ENCODE data around the gene DTNBP1. TPM values are rescaled to one million over a fixed set of nuclear protein-coding genes. Genes with fewer than 3 reads are reported as not detected.

The DTNBP1 gene
- total and polyA plus RNA-seq, 5 donors from 2014 or later = 22.4 to 43.1 (median 33.7) TPM

GRCh38 chr6:15582499-15582898, 80.3 kb downstream of the DTNBP1 start:
- Mint-ChIP-seq H3K27me3 (no peaks in the 10 kb centered on the region), H3K27ac (no peak overlapping the region), H3K9me3 (peaks cover 0 to 2% (median 0%) of the 10 kb centered on the region in 7 donors), H3K4me3 (no peak overlapping the region), H3K4me1 (peaks cover 4 to 24% (median 14%) of the 10 kb centered on the region in 4 donors), H3K36me3 (peaks cover 20% of the 10 kb centered on the region)
- ATAC-seq (ENCODE audit: low read depth in 2 of 2) = no peak
- Histone ChIP-seq H3K27me3 (ENCODE audit: control insufficient read depth, insufficient read depth, low read length) (no peaks in the 10 kb centered on the region), H3K27ac (ENCODE audit: insufficient read depth, low read length, poor library complexity, severe bottlenecking) (no peak overlapping the region), H3K9me3 (ENCODE audit: control insufficient read depth in 2 of 2, low read length in 2 of 2) (no peaks in the 10 kb centered on the region), H3K4me3 (ENCODE audit: low read depth, low read length) (no peak overlapping the region), H3K36me3 (ENCODE audit: control insufficient read depth, insufficient read depth, low read length) (no peaks in the 10 kb centered on the region), H3K4me1 (ENCODE audit: control insufficient read depth, insufficient read depth, low read length, poor library complexity, severe bottlenecking) (no peaks in the 10 kb centered on the region)
- DNase-seq = no peak

GRCh38 chr6:15581751-15582150, 81.1 kb downstream of the DTNBP1 start:
- Histone ChIP-seq H3K4me1 (ENCODE audit: control insufficient read depth, insufficient read depth, low read length, poor library complexity, severe bottlenecking) (no peaks in the 10 kb centered on the region), H3K27ac (ENCODE audit: insufficient read depth, low read length, poor library complexity, severe bottlenecking) (no peak overlapping the region), H3K9me3 (ENCODE audit: control insufficient read depth in 2 of 2, low read length in 2 of 2) (no peaks in the 10 kb centered on the region), H3K36me3 (ENCODE audit: control insufficient read depth, insufficient read depth, low read length) (no peaks in the 10 kb centered on the region), H3K4me3 (ENCODE audit: low read depth, low read length) (no peak overlapping the region), H3K27me3 (ENCODE audit: control insufficient read depth, insufficient read depth, low read length) (no peaks in the 10 kb centered on the region)
- H3K9me3 Mint-ChIP-seq = peaks cover 0 to 2% (median 0%) of the 10 kb centered on the region in 7 donors
- peaks cover 4 to 25% (median 13%) of the 10 kb centered on the region in 4 donors for H3K4me1 Mint-ChIP-seq
- no peak overlapping the region for H3K27ac Mint-ChIP-seq
- DNase-seq = no peak
- peaks cover 26% of the 10 kb centered on the region for H3K36me3 Mint-ChIP-seq
- no peak overlapping the region for H3K4me3 Mint-ChIP-seq
- H3K27me3 Mint-ChIP-seq = no peaks in the 10 kb centered on the region
- ATAC-seq (ENCODE audit: low read depth in 2 of 2) = no peak

GRCh38 chr6:15580326-15580725, 82.5 kb downstream of the DTNBP1 start:
- Mint-ChIP-seq H3K9me3 (peaks cover 0 to 2% (median 0%) of the 10 kb centered on the region in 7 donors), H3K4me3 (no peak overlapping the region), H3K27me3 (no peaks in the 10 kb centered on the region), H3K36me3 (peaks cover 27% of the 10 kb centered on the region), H3K4me1 (peaks cover 7 to 18% (median 11%) of the 10 kb centered on the region in 4 donors), H3K27ac (no peak overlapping the region)
- no peaks in the 10 kb centered on the region for H3K36me3 ChIP-seq (ENCODE audit: control insufficient read depth, insufficient read depth, low read length)
- no peaks in the 10 kb centered on the region for H3K9me3 ChIP-seq (ENCODE audit: control insufficient read depth in 2 of 2, low read length in 2 of 2)
- H3K27me3 ChIP-seq (ENCODE audit: control insufficient read depth, insufficient read depth, low read length) = no peaks in the 10 kb centered on the region
- no peak overlapping the region for H3K4me3 ChIP-seq (ENCODE audit: low read depth, low read length)
- no peak for ATAC-seq (ENCODE audit: low read depth in 2 of 2)
- no peak overlapping the region for H3K27ac ChIP-seq (ENCODE audit: insufficient read depth, low read length, poor library complexity, severe bottlenecking)
- no peaks in the 10 kb centered on the region for H3K4me1 ChIP-seq (ENCODE audit: control insufficient read depth, insufficient read depth, low read length, poor library complexity, severe bottlenecking)
- DNase-seq = no peak

GRCh38 chr6:15578716-15579391, 84.0 kb downstream of the DTNBP1 start:
- no peak for DNase-seq

GRCh38 chr6:15577550-15578171, 85.2 kb downstream of the DTNBP1 start:
- H3K27ac Mint-ChIP-seq = peak overlapping the region; percentile 38 to 55 (median 44)
- H3K27me3 Mint-ChIP-seq = no peaks in the 10 kb centered on the region
- Histone ChIP-seq H3K27me3 (ENCODE audit: control insufficient read depth, insufficient read depth, low read length) (no peaks in the 10 kb centered on the region), H3K9me3 (ENCODE audit: control insufficient read depth in 2 of 2, low read length in 2 of 2) (no peaks in the 10 kb centered on the region), H3K4me1 (ENCODE audit: control insufficient read depth, insufficient read depth, low read length, poor library complexity, severe bottlenecking) (no peaks in the 10 kb centered on the region), H3K36me3 (ENCODE audit: control insufficient read depth, insufficient read depth, low read length) (no peaks in the 10 kb centered on the region), H3K27ac (ENCODE audit: insufficient read depth, low read length, poor library complexity, severe bottlenecking) (no peak overlapping the region), H3K4me3 (ENCODE audit: low read depth, low read length) (no peak overlapping the region)
- H3K4me1 Mint-ChIP-seq = peaks cover 7 to 21% (median 14%) of the 10 kb centered on the region in 4 donors
- DNase-seq = no peak
- H3K36me3 Mint-ChIP-seq = peaks cover 31% of the 10 kb centered on the region
- no peak for ATAC-seq (ENCODE audit: low read depth in 2 of 2)
- no peak overlapping the region for H3K4me3 Mint-ChIP-seq
- H3K9me3 Mint-ChIP-seq = peaks cover 0 to 2% (median 0%) of the 10 kb centered on the region in 7 donors

More at GRCh38 chr6:15578716-15579391, 84.0 kb downstream of the DTNBP1 start:
- H3K4me3 ChIP-seq (ENCODE audit: low read depth, low read length) = no peak overlapping the region
- Mint-ChIP-seq H3K27me3 (no peaks in the 10 kb centered on the region), H3K9me3 (peaks cover 0 to 2% (median 0%) of the 10 kb centered on the region in 7 donors), H3K36me3 (peaks cover 31% of the 10 kb centered on the region), H3K4me3 (no peak overlapping the region), H3K27ac (no peak overlapping the region), H3K4me1 (peaks cover 7 to 20% (median 14%) of the 10 kb centered on the region in 4 donors)
- H3K27ac ChIP-seq (ENCODE audit: insufficient read depth, low read length, poor library complexity, severe bottlenecking) = no peak overlapping the region
- H3K9me3 ChIP-seq (ENCODE audit: control insufficient read depth in 2 of 2, low read length in 2 of 2) = no peaks in the 10 kb centered on the region
- H3K27me3 ChIP-seq (ENCODE audit: control insufficient read depth, insufficient read depth, low read length) = no peaks in the 10 kb centered on the region
- no peak for ATAC-seq (ENCODE audit: low read depth in 2 of 2)
- H3K36me3 ChIP-seq (ENCODE audit: control insufficient read depth, insufficient read depth, low read length) = no peaks in the 10 kb centered on the region
- H3K4me1 ChIP-seq (ENCODE audit: control insufficient read depth, insufficient read depth, low read length, poor library complexity, severe bottlenecking) = no peaks in the 10 kb centered on the region

- Histone ChIP-seq H3K36me3 (ENCODE audit: control insufficient read depth, insufficient read depth, low read length) (no peaks in the 10 kb centered on the region), H3K27ac (ENCODE audit: insufficient read depth, low read length, poor library complexity, severe bottlenecking) (no peak overlapping the region), H3K9me3 (ENCODE audit: control insufficient read depth in 2 of 2, low read length in 2 of 2) (no peaks in the 10 kb centered on the region), H3K4me1 (ENCODE audit: control insufficient read depth, insufficient read depth, low read length, poor library complexity, severe bottlenecking) (no peaks in the 10 kb centered on the region), H3K4me3 (ENCODE audit: low read depth, low read length) (no peak overlapping the region), H3K27me3 (ENCODE audit: control insufficient read depth, insufficient read depth, low read length) (no peaks in the 10 kb centered on the region)
- Mint-ChIP-seq H3K27me3 (no peaks in the 10 kb centered on the region), H3K36me3 (peaks cover 31% of the 10 kb centered on the region), H3K9me3 (peaks cover 0 to 2% (median 0%) of the 10 kb centered on the region in 7 donors), H3K4me3 (no peak overlapping the region), H3K27ac (peak overlapping the region in 2 of 3 donors; percentile 44 to 55), H3K4me1 (peaks cover 7 to 21% (median 14%) of the 10 kb centered on the region in 4 donors)
- no peak for ATAC-seq (ENCODE audit: low read depth in 2 of 2)
- DNase-seq = no peak
Observed at GRCh38 chr6:15577106-15577505, 85.7 kb downstream of the DTNBP1 start.

GRCh38 chr6:15575357-15576033, 87.3 kb downstream of the DTNBP1 start:
- no peaks in the 10 kb centered on the region for H3K4me1 ChIP-seq (ENCODE audit: control insufficient read depth, insufficient read depth, low read length, poor library complexity, severe bottlenecking)
- Mint-ChIP-seq H3K27ac (peak overlapping the region in 2 of 3 donors; percentile 51 to 78), H3K9me3 (peaks cover 0 to 2% (median 0%) of the 10 kb centered on the region in 7 donors), H3K4me1 (peaks cover 7 to 22% (median 15%) of the 10 kb centered on the region in 4 donors), H3K36me3 (peaks cover 38% of the 10 kb centered on the region), H3K27me3 (no peaks in the 10 kb centered on the region), H3K4me3 (no peak overlapping the region)
- H3K4me3 ChIP-seq (ENCODE audit: low read depth, low read length) = no peak overlapping the region
- H3K27me3 ChIP-seq (ENCODE audit: control insufficient read depth, insufficient read depth, low read length) = no peaks in the 10 kb centered on the region
- H3K36me3 ChIP-seq (ENCODE audit: control insufficient read depth, insufficient read depth, low read length) = no peaks in the 10 kb centered on the region
- no peak overlapping the region for H3K27ac ChIP-seq (ENCODE audit: insufficient read depth, low read length, poor library complexity, severe bottlenecking)
- H3K9me3 ChIP-seq (ENCODE audit: control insufficient read depth in 2 of 2, low read length in 2 of 2) = no peaks in the 10 kb centered on the region
- DNase-seq (no peak), ATAC-seq (ENCODE audit: low read depth in 2 of 2) (no peak)

Data from CD4-positive, CD25-positive, alpha-beta regulatory T cell (primary cell).